IPS DF 4.7 (cell line): ENCODE data around the gene MALSU1.
"Not testable (repeated sequence)": the region's sequence is repeated elsewhere in the genome, so short reads cannot be mapped to it uniquely, and the experiment has no call there.

Experiments
- DNase-seq: peaks from one replicate; pipeline ENCODE4 v3.0.0-alpha.2; 2013; ENCODE audit warnings: low spot score; ENCODE audit errors: extremely low read depth

MALSU1 gene

DNA sequence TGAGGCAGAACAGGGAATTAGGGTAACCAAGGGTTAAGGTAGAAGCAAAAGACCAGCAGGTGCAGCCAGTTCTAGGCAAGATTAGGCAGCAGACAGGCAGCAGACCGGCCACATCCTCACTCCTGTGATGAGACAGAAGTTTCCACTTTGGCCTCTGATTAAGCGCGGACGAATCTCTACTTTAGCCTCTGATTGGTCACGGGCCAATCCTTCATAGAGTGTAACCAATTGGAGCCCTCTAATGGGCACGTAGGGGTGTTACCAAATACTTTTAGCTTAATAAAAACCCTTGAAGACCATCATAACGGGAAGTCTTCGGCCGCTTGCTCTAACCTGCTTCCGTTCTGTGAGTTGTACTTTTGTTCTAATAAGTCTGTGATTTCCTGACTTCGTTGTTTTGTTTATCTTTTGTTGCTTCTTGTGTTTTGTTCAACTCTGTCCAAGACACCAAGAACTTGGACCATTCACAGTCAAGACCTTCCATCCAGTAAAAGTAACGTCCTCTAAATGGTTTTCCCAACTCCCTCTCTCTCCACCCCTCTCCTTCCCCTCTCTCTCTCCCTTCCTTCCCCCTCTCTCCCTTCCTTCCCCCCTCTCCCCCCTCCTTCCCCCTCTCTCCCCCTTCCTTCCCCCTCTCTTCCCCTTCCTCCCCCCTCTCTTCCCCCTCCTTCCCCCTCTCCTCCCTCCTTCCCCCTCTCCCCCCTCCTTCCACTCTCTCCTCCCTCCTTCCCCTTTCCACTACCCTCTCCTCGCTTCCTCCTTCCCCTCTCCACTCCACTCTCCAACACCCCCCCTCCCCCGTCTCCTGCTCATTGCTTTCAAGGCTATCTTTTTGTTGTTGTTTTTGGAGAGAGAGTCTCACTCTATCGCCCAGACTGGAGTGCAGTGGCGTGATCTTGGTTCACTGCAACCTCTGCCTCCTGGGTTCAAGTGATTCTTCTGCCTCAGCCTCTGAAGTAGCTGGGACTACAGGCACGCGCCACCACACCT lies 13.2 kb upstream of the MALSU1 start:
- DNase-seq = no peak

- no peak for DNase-seq
These were observed 11.5 kb upstream of the MALSU1 start for GRCh38 chr7:23287612-23288011.

- no peak for DNase-seq
These were observed 8.1 kb upstream of the MALSU1 start for GRCh38 chr7:23290993-23291392.

- no peak for DNase-seq
These were observed 7.1 kb upstream of the MALSU1 start for GRCh38 chr7:23291957-23292560.

DNA sequence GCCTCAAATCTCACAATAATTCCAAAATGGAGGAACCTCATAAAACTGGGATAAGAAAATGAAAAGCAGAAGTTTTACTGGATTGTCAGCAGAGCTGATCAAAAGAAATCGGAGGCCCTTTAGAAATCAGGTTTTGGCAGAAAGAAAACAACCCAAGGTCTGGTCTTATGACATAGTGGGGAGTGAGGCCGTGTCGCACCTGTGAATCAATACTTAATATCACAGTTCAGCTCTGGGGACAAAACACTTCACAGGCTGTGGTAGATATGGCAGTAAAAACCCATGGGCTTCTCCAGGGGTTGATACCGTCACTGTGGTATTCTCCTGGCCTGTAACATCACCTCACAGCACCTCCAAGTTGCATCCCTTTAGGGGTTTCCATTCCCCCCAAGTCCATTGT lies 6.5 kb upstream of the MALSU1 start:
- DNase-seq = no peak

DNA sequence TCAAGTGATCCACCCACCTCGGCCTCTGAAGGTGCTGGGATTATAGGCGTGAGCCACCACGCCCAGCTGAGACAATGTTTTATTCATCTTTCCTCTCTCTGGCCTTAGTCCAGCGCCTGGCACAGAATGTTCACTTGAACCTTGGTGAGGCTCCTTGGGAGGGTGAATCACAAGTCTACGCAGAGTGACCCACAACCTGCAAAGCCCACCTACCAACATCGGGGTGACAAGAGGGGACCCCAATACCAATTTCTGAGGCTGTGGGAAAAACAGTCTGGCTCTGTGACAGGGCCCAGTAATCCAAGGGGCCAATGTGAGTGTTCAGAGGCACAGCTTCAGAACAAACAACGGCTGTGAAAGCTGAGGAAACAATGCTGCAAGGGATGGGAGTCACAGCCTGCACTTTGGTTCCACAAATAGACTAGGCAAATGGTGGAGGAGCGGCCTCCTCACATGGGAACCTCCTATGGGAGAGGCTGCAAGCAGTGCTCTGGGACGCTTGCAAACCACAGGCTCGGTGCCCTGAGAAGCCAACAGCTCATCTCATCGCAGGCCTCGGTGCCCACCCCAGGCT lies 5.6 kb upstream of the MALSU1 start:
- no peak for DNase-seq

GRCh38 chr7:23294549-23295400 lies 4.4 kb upstream of the MALSU1 start:
- no peak for DNase-seq

GRCh38 chr7:23295401-23295697 lies 3.8 kb upstream of the MALSU1 start:
- no peak for DNase-seq

GRCh38 chr7:23298141-23298881 lies 828 bp upstream of the MALSU1 start:
- DNase-seq = no peak

DNA sequence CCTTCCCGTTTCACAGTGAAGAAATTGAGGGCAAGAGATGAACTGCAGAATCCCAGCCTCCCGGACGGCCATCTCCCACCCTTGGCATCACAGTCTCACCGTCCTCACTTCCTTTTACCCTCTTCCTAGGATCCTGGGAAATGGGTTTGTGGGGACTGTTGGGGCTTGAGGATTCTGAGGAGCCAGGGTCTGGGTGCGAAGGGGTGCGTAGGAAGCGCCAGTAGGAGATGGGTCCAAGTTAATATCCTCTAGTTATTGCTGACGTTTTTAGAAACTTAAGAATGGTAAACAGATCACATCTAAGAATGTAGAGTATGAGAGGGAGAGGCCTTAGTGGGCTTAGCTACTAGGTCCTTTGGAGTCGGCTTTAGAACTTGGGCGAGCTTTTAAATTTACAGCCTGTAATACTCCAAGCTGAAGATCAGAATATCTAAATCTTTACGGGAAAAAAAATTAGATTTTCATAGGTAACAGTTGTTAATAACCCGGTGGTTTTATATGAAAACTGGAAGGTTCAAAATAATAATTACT lies 696 bp downstream of the MALSU1 start:
- DNase-seq = no peak

- no peak for DNase-seq
These were observed 7.9 kb downstream of the MALSU1 start for GRCh38 chr7:23306936-23307521.

GRCh38 chr7:23308754-23309153 lies 9.6 kb downstream of the MALSU1 start:
- no peak for DNase-seq

- DNase-seq = not testable (repeated sequence)
These were observed 13.0 kb downstream of the MALSU1 start for GRCh38 chr7:23312141-23312540.

DNA sequence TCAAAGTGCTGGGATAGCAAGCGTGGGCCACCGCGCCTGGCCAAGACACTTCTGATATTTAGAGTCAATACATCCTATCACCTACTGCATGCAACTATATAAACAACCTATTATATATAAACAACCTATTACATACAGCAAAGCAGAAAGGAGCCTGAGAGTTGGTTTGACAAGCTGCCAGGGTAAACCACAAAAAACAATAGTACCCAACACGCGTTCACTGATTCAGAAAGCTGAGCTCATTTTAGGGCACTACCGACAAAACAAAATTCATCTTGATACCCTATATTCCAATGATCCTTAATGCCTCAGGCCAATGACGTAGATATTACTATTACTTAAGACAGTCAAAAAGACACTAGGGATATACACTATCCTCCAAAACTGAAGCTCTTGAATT lies 16.2 kb downstream of the MALSU1 start:
- no peak for DNase-seq

DNA sequence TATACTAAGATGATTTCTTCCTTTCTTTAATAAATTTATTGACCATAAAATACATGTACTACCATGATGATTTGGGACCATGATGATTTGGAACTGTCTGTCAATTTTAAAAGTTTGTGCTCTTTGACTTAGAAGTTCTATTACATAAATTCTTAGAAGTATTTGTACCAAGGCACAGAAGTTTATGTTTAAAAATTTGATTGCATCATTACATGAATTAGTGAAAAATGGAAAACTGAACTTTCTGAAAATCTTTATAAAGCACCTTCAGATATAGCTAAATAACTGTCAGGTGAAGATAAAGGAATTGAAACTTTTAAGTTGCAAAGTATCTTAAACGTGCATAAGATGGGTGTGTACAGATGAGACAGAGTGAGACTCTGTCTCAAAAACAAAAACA lies 32.0 kb downstream of the MALSU1 start:
- no peak for DNase-seq

DNA sequence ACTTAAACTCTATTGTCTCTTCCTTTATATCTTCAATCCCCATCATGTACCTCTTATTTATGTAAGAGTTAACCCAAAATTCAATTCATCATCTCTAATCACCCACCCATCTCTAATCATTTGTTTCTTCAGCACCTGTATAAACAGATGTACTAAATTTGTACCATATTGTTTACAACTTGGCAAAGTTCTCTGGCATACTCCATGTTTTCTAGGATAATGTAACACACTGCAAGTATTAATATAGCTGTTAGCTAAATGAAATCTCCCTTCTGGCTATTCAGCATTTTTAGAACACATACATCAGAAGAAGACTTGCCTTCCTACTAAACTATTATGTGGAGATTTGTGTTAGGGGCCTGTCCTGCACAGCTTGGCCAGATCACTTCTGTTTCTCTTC lies 33.1 kb downstream of the MALSU1 start:
- no peak for DNase-seq

- DNase-seq = no peak
These were observed 33.9 kb downstream of the MALSU1 start for GRCh38 chr7:23332910-23333612.

GRCh38 chr7:23333671-23334246 lies 34.6 kb downstream of the MALSU1 start:
- DNase-seq = no peak

DNA sequence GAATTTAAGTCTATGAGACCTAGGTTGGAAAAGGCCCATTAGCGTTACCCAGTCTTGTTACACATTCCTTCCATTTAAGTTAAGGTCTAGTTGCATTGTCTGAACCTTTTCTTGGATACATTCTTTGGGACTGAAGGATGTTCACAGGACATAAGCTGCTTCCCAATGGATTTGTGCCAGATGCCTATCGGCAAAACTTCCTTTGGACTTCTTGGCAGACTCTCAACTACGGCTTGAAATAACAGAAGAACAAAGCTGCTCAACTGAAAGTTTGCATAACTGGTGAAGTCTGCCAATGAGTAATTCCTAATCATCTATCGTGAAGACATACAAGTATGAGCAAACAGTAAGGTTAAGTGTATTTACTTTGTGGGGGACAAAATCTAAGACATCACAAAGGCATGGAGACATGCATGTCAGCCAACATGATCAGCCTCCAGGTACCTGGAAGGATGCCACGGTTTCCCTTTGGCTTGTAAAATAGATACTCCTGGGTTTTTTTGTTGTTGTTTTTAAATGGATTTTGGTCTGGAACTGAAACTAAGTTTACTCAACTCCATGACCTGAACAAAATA lies 35.4 kb downstream of the MALSU1 start:
- DNase-seq = no peak
